Left lung (tissue), 10 donors: ENCODE results near the gene TMEM209. TPM values are rescaled to one million over a fixed set of nuclear protein-coding genes. Genes with fewer than 3 reads are reported as not detected.
"Not testable (repeated sequence)": the region's sequence is repeated elsewhere in the genome, so short reads cannot be mapped to it uniquely, and the experiment has no call there.

ENCODE experiments used
- ATAC-seq: fragments of 200-7000 bp; cut with Tn5 transposase; one replicate; pipeline ENCODE4 v1.9.1; 2020; ENCODE audit warnings: moderate library complexity
- DNase-seq, 4 donors: peaks; one replicate each; pipeline ENCODE4 v3.0.0-alpha.2; 2013 to 2020
- H3K27ac ChIP-seq, 2 donors: fragments of 200-600 bp; sonication (generic) in 1 of 2; one replicate each; pipeline versions ENCODE4 v1.5.0 to v1.8.0; 2020 to 2021
- H3K27me3 ChIP-seq, 2 donors: fragments of 200-600 bp; sonication (generic) in 1 of 2; one replicate each; pipeline versions ENCODE4 v1.5.0 to v1.8.0; 2020 to 2021
- H3K36me3 ChIP-seq, 2 donors: fragments of 200-600 bp; sonication (generic) in 1 of 2; one replicate each; pipeline versions ENCODE4 v1.5.0 to v1.8.0; 2020 to 2021
- H3K4me1 ChIP-seq, 2 donors: fragments of 200-600 bp; one replicate each; pipeline ENCODE4 v1.8.0; 2021
- H3K4me3 ChIP-seq, 2 donors: fragments of 200-600 bp; sonication (generic) in 1 of 2; one replicate each; pipeline versions ENCODE4 v1.5.0 to v1.8.0; 2020 to 2021; ENCODE audit warnings: mild to moderate bottlenecking in 1 of 2
- H3K9me3 ChIP-seq, 2 donors: fragments of 200-600 bp; sonication (generic) in 1 of 2; one replicate each; pipeline versions ENCODE4 v1.5.0 to v1.8.0; 2020 to 2021
- intact Hi-C, 2 donors: fragments of 100-400 bp; cut with DNase I; formaldehyde crosslinking; loops; one replicate each; pipeline versions ENCODE4 v1.11.2 to v1.14.2; 2022
- polyA plus RNA-seq, 6 donors: library from polyadenylated mRNA; unstranded; fragments of 120-200 nt; gene quantifications; one replicate each; pipeline ENCODE4 v1.2.1, GENCODE V29; 2013; ENCODE audit not compliant: insufficient read length in 6 of 6
- total RNA-seq, 2 donors: library from RNA; stranded (reverse); fragmentation: NEBNext Ultra II Directional; extraction: Animal tissue kit (Norgen Biotek cat#: 25700); gene quantifications; one replicate each; pipeline ENCODE4 v1.2.1, GENCODE V29; 2021
- TF ChIP-seq, protein P1 (sequence below), 2 donors: fragments of 200-600 bp; sonication (generic) in 1 of 2; IDR thresholded peaks; one replicate each; pipeline versions ENCODE4 v1.5.0 to v1.8.0; 2021; ENCODE audit warnings: antibody characterized with exemption in 2 of 2
- donor health status: DM: no; HTN: yes; CAD: no.
- donor health status: DM: no; HTN: no; CAD: no.

The TMEM209 gene
- total and polyA plus RNA-seq, 8 donors, result 18.8 to 23.5 (median 20.3) TPM

DNA sequence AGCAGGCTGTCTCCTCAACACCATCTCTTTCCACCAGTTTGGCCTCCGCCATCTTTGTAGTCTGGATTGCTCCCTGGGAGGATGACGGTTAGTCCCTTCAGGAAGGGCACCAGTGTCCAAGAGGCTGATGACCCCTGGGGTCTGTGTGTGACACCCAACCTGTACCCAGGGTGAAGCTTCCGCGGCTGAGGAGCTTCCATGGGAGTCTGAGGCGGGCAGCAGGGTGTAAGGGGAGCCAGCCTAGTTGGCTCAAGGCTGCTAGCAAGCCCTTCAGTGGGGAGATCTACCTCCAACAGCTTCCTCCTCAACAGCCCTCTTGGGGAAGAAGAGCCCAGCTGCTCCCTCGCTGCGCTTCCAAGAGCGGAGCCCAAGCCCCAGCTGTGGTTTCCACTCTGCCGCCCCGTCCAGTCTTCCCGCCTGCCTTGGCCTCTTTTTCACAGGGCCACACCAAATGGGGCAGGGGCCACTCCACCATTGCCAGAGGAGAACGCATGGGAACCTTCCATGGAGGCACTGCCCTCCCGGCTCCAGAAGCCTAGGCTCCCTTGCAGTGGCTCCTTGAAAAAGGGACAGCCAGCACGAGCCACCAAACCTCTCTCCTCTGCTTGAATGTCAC is 57.4 kb downstream of the TMEM209 start:
- intact Hi-C loops, result no loop called here
- Histone ChIP-seq H3K36me3 (no peaks in the 10 kb centered on the region), H3K27me3 (no peaks in the 10 kb centered on the region), H3K4me3 (no peak overlapping the region), H3K27ac (no peak overlapping the region), H3K9me3 (no peaks in the 10 kb centered on the region), H3K4me1 (peaks cover 0 to 5% of the 10 kb centered on the region in 2 donors)
- TF ChIP-seq, protein P1, sequence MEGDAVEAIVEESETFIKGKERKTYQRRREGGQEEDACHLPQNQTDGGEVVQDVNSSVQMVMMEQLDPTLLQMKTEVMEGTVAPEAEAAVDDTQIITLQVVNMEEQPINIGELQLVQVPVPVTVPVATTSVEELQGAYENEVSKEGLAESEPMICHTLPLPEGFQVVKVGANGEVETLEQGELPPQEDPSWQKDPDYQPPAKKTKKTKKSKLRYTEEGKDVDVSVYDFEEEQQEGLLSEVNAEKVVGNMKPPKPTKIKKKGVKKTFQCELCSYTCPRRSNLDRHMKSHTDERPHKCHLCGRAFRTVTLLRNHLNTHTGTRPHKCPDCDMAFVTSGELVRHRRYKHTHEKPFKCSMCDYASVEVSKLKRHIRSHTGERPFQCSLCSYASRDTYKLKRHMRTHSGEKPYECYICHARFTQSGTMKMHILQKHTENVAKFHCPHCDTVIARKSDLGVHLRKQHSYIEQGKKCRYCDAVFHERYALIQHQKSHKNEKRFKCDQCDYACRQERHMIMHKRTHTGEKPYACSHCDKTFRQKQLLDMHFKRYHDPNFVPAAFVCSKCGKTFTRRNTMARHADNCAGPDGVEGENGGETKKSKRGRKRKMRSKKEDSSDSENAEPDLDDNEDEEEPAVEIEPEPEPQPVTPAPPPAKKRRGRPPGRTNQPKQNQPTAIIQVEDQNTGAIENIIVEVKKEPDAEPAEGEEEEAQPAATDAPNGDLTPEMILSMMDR (IDR thresholded peaks at IDR 0.05), result no peak
- DNase-seq (no peak), ATAC-seq (no peak)

DNA sequence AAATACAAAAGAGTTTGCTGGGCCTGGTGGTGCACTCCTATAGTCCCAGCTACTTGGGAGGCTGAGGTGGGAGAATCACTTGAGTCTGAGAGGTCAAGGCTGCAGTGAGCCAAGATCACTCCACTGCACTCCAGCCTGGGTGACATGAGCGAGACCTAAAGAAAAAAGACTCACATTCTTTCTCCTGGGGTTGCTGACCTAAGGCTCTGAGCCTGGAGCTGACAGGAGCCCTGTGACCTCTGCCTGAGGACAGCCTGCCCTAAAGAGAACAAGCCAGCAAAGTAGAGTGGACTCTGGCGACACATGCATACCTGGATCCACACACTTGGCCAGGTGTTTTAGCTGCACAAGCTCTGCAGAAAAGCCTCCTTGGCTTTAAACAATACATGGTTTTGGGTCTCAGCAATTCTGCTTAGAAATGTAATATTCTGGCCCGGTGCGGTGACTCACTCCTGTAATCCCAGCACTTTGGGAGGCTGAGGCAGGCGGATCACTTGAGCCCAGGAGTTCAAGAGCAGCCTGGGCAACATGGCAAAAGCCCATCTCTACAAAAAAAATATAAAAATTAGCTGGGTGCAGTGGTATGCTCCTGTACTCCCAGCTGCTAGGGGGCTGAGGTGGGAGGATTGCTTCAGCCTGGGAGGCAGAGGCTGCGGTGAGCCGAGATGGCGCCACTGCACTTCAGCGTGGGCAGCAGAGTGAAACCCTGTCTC is 58.4 kb downstream of the TMEM209 start:
- no peak for ATAC-seq
- Histone ChIP-seq H3K27ac (no peak overlapping the region), H3K27me3 (no peaks in the 10 kb centered on the region), H3K4me1 (peaks cover 5 to 14% of the 10 kb centered on the region in 2 donors), H3K4me3 (no peak overlapping the region), H3K36me3 (no peaks in the 10 kb centered on the region), H3K9me3 (no peaks in the 10 kb centered on the region)
- TF ChIP-seq, protein P1 (IDR thresholded peaks at IDR 0.05), result no peak
- intact Hi-C loops, result no loop called here
- no peak for DNase-seq

DNA sequence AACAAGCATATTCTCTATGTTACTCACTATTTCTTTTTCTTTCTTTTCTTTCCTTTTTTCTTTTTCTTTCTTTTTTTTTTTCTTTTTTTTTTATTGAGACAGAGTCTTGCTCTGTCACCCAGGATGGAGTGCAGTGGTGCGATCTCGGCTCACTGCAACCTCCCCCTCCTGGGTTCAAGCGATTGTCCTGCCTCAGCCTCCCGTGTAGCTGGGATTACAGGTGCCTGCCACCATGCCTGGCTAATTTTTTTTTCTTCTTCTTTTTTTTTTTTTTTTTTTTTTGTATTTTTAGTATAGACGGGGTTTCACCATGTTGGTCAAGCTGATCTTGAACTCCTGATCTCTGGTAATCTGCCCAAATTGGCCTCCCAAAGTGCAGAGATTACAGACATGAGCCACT is 59.1 kb downstream of the TMEM209 start:
- DNase-seq, ATAC-seq, intact Hi-C loops, H3K4me3 ChIP-seq, H3K9me3 ChIP-seq, H3K36me3 ChIP-seq, H3K27me3 ChIP-seq: not testable (repeated sequence)
- H3K4me1 ChIP-seq, result peaks cover 12 to 18% of the 10 kb centered on the region in 2 donors
- peak overlapping the region in 1 of 2 donors; percentile 69 for H3K27ac ChIP-seq

DNA sequence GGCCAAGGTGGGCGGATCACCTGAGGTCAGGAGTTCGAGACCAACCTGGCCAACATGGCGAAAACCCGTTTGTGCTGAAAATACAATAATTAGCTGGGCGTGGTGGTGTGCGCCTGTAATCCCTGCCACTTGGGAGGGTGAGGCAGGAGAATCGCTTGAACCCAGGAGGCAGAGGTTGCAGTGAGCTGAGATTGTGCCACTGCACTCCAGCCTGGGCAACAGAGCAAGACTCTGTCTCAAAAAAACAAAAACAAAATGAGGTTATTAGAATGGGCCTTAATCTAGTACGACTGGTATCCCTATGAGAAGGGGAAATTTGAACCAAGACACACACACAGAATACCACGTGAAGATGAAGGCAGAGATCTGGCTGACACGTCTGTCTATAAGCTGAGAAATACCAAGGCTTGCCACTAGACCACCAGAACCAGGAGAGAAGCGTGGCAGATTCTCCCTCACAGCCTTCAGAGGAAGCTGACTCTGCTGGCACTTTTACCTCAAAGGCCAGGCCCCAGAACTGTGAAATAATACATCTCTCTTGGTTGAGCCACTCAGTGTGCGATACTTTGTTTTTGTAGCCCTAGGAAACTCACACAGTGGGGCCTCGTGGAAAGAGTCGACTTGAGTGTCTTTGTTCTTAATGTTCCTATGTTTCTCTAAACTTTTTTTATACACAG is 59.6 kb downstream of the TMEM209 start:
- H3K27me3 ChIP-seq, result no peaks in the 10 kb centered on the region
- ATAC-seq (no peak), DNase-seq (no peak)
- TF ChIP-seq, protein P1 (IDR thresholded peaks at IDR 0.05), result no peak
- H3K27ac ChIP-seq, result peak overlapping the region in 1 of 2 donors; percentile 69
- no peak overlapping the region for H3K4me3 ChIP-seq
- H3K36me3 ChIP-seq, result no peaks in the 10 kb centered on the region
- H3K4me1 ChIP-seq, result peaks cover 17 to 22% of the 10 kb centered on the region in 2 donors
- H3K9me3 ChIP-seq, result no peaks in the 10 kb centered on the region
- intact Hi-C loops, result no loop called here

DNA sequence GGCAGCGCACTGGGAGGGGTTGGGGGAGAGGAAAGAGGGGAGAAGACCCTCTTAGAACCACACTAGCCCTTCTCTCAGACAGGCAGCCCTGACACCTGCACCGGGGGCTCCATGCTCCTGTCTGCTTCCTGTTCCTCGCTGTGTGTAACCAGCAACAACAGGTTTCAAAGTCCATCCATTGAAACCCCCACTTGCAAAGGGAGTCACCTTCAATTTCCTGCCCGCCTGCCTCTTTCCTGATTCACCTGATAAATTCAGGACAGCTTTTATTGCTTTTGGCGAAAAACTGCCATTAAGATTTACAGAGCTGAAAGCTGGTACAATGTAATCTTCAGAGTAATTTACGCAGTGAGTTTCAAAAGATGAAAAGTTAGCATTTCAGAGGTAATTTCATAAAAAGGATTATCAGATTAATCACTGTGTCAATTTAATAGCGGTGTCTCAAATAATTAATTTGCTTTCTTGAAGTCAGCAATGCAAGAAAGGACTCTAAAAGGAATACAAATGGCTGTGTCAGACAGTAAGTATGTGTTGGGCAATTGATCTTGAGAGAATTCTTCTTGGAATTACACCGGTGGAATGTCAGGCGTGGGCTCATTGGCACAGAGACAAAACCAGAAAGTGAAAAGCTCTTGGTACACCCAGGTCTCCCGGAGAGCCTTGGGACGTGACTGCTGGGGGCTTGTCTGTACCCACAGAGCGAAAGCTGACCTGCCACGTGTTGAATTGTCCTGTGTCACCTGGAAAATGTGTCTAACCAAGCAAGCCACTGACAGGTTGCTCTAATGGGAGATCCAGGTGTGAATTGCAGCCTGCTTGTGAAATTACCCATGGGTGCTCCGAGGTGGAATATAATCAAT is 60.7 kb downstream of the TMEM209 start:
- Histone ChIP-seq H3K27me3 (no peaks in the 10 kb centered on the region), H3K4me1 (peaks cover 22 to 24% of the 10 kb centered on the region in 2 donors), H3K27ac (peak overlapping the region; percentile 58 to 69), H3K9me3 (no peaks in the 10 kb centered on the region), H3K4me3 (no peak overlapping the region), H3K36me3 (peaks cover 0 to 9% of the 10 kb centered on the region in 2 donors)
- ATAC-seq, result peak; percentile 24
- TF ChIP-seq, protein P1 (IDR thresholded peaks at IDR 0.05), result no peak
- peak in 1 of 4 donors; percentile 25 for DNase-seq
- intact Hi-C loops, result no loop called here
